NCI-H187 treated with DMSO at 0.1 percent for 48 hours (cell line): ENCODE data around the gene COL26A1.

Experiments
- DNase-seq: peaks from one replicate; lab custom pipeline; 2025; lab: John Stamatoyannopoulos, UW

The COL26A1 gene

DNA sequence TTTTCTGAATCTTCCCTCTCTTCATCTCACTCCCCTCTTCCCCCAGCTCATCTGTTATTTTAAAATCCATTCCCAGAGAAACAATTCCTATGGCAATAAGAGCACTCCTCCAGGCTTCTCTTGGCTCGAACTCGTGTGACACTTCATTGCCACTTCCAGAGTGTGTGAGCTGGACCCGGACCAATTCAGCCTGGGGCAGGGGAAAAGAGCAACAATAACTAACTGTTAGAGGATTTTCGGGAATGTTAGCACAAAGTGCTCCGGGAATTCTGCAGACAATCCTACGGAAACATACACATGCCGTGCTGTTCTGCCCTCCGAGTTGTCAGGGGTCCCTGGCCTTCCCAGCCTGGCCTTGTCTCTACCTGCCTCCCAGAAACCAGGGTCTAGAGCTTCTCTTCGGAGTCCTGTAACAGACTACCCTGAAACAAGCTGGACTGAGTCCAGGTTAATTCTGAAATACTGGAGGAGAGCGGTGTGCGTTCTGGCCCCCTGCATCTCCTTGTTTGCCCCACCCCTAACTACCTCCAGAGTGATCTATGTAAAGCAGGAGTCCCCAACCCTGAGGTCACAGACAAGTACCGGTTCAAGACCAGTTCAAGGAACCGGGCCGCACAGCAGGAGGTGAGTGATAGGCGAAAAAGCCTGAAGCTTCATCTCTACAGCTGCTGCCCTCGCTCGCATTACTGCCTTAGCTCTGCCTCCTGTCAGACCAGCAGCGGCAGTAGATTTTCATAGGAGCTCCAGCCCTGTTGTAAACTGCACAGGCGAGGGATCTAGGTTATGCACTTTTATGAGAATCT lies 11.3 kb downstream of the COL26A1 start:
- no peak for DNase-seq

DNA sequence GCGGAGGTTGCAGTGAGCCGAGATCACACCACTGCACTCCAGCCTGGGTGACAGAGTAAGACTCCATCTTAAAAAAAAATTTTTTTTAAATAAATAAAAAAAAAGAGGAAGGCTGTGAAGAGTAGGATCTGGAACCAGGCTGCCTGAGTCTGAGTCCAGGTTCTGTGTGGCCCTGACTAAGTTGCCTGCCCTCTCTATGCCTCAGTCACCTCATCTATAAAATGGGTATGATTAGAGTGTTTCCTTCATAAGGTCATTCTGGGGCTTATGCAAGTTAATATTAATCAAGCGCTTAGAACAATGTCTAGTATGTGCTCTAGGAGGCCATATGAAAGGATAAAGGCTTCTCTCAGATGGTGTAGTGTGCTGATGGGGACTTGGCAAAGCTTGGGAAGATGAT lies 12.3 kb downstream of the COL26A1 start:
- DNase-seq = no peak

DNA sequence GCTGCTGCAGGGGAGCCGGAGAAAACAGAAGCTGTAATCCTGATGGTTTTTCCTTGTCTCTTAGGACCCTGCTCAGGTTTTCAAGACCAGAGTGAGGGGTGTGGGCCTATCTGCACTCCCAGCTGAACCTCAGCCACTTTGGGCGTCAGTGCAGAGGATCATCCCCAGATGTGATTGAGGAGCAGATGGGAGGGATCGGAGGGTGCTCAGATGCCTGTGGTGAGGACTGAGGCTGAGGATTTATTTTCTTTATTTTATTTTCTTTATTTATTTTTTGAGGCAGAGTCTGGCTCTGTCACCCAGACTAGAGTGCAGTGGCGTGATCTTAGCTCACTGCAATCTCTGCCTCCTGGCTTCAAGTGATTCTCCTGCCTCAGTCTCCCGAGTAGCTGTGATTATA lies 13.9 kb downstream of the COL26A1 start:
- DNase-seq = no peak

DNA sequence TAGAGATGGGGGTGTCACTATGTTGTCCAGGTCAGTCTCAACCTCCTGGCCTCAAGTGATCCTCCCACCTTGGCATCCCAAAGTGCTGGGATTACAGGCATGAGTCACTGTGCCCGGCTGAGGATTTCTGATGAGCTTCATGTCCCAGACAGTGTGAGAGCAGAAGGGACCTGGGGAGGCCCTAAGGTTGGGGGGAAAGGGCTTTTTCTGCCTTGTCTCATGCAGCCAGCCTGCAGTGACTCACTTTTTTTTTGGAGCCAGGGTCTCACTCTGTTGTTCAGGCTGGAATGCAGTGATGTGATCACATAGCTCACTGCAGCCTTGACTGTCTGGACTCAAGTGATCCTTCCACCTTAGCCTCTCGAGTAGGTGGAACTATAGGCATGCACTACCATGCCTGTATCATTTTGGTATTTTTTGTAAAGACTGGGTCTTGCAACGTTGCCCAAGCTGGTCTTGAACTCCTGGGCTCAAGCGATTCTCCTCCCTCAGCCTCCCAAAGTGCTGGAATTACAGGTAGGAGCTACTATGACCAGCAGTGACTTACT lies 14.6 kb downstream of the COL26A1 start:
- DNase-seq = no peak

DNA sequence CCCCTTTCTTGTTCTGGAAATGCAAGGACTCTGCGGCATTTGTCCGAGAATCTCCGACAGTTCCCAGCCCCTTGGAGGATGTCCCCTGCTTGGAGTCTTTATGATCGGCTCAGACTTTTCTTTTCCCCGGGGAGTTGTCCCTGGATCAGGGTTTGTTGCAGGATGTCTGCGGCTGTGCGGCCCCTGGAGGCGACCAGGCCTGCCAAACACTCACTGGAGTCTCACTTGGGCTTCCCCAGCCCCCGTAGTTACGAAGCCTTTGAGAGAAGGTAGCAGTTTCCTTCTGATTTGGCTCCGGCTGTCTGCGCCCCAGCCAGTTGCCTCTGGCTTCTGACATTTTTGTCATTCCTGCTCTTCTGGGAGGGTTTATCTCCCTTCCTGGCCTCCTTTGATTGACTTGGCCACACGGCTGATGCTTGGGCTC lies 16.1 kb downstream of the COL26A1 start:
- DNase-seq = no peak

DNA sequence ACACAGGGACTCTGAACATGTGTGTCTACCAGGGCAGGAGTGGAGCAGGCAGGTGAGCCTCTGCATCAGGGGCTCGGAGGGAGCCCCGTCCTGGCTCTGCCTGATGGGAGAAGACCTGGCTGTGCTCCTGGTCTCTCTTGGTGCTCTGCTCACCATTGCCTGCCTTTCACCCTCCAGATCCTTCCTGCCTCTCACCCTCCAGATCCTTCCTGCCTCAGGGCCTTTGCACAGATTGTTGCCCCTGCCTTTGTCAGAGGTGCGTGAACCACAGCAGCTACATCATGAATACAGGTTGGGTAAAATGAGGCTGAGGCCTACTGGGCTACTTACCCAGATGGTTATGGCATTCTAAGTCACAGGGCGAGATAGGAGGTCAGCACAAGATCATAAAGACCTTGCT lies 16.6 kb downstream of the COL26A1 start:
- DNase-seq = no peak

DNA sequence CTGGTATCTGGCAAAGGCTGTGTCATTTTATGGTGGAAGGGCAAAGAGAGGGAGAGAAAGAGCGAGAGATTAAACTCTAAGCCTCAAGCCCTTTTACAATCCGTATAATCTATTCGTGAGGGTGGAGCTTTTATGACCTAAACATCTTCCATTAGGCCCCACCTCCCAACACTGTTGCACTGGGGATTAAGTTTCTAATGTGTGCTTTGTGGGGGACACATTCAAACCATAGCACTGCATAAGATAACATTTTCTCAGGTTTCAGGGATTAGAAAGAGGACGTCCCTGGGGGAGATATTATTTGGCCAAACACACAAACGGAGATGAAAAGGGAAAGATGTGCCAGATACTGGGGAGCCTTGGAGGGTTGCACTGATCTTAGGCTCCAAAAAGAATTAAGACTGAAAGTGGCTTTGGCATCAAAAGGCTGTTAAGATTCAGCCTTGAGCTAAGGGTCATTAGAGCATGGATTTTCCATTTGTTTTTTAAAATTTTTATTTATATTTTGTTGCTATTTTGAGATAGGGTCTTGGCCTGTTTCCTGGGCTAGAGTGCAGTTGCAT lies 19.0 kb downstream of the COL26A1 start:
- no peak for DNase-seq

DNA sequence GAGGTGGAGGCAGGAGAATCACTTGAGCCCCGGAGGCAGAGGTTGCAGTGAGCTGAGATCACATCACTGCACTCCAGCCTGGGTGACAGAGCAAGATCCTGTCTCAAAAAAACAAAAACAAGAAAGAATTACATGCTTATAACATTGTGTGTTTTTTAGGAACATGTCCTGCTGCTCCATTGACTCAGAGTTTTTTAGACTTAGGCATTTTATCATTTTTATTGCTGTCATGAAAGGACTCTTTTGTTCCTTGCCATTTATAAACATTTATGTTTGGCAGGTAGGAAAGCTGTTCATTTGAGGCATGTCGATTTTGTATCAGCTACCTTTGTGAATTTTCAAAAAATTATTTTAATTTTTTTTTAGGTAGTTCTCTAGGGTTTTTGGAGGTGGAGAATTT lies 20.3 kb downstream of the COL26A1 start:
- DNase-seq = no peak

DNA sequence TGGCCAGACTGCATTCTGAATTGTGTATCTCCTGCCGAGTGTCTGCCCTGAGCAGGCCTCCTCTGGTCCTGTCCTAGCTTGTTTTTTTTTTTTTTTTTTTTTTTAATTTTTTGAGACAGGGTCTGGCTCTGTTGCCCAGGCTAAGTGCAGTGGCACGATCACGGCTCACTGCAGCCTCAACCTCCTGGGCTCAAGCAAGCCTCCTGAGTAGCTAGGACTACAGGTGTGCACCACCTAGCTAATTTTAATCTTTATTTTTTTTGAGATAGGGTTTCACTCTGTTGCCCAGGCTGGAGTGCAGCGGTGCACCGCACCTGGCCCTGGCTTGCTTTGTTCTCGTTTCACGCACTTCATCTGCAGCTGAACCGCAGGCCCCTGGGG lies 23.5 kb downstream of the COL26A1 start:
- no peak for DNase-seq

DNA sequence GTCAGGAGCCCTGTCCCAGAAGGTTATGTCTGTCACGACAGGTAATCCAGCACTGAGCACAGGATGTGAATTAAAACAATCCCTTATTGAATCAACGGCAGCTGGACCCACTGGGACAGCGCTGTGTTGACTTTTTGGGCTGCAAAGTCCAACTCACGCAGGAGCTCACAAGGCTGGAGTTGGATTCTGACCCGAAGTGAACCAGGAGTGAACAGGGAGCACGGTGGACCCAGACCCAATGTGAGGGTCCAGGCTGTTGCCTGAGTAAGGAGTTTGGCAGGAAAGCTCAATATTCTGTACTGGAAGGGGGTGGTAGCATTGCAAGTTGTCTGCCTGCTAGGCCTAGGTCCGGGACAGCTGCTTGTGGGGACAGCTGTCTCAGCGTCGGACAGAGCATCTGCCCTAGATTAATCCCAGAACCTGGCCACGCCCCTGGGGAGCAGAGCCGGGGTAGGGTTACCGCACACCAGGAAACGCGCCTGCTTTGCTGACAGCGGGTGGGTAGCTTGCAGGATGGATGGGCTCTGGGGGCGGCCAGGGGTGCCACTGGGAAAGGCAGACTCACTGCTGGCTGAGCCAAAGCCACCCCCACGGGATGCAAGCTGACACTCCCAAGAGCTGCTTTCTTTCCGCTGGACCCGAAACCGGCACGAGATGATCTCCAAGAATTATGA lies 24.0 kb downstream of the COL26A1 start:
- DNase-seq = no peak

DNA sequence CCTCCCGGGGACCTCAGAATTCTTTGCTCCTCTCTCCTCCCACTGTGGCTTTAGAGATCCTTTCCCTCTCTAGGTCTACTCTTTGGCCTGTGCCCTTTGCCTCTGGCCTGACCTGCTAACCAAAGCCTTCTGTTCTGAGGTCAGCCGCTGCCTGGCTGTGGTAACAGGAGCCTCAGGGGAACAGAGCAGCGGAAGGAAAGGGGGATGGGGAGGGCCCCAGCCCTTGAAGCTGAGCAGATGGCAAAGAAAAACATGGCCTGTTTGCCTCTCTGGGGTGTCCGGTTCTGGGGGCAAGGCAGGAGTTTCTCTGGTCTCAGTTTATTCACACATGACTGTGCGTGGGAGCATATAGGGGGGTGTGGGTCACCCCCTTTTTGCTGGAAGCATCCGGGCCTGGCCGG lies 28.2 kb downstream of the COL26A1 start:
- no peak for DNase-seq

DNA sequence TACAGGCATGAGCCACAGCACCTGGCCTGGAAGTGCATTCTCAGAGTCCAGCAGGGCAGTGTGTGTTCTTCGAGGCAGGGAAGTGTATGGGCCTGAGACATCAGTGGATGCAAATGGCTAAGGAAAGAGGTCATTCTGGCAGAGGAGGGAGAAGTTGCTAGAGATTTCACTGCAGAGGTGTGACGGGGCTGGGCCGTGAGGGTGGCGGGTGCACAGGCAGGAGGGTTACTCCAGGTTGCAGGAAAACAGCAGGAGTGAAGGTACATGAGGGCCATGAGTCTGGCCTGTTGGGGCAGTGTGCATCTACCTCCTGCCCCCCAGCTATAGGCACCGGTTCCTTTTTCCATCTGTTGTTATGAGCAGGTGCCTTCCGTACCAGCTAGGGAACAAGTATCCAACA lies 29.3 kb downstream of the COL26A1 start:
- no peak for DNase-seq

DNA sequence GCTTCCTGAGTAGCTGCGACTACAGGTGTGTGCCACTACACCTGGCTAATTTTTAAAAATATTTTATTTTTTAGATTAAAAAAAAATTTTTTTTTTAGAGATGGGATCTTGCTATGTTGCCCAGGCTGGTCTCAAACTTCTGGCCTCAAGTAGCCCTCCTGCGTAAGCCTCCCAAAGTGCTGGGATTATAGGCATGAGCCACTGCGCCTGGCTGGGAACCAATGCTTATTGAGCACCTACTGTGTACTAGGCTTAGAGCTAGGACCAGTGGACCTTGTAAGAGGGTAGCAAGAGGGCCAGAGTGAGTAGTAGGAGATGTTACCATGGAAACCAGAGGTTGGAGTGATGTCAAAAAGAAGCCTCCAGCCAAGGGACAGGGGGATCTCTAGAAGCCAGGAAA lies 31.2 kb downstream of the COL26A1 start:
- DNase-seq = no peak

DNA sequence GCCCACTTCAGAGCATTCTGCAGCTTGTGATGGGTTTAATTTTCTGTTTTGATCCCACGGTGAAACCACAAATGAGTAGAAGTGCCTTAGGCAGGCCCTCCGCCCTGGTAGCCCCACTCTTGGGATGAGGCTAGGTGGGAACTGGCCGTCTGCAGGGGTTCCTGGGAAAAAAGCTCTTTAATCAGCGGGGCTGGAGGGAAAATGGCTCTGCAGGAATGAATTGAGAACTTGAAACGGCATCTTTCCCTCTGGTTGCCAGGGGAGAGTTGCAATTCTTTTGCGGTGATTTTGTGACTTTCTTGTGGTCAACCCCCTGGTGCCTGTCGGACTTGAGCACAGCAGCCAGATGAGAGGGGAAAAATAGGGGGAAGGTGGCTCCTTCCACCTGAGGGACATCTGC lies 32.7 kb downstream of the COL26A1 start:
- no peak for DNase-seq

DNA sequence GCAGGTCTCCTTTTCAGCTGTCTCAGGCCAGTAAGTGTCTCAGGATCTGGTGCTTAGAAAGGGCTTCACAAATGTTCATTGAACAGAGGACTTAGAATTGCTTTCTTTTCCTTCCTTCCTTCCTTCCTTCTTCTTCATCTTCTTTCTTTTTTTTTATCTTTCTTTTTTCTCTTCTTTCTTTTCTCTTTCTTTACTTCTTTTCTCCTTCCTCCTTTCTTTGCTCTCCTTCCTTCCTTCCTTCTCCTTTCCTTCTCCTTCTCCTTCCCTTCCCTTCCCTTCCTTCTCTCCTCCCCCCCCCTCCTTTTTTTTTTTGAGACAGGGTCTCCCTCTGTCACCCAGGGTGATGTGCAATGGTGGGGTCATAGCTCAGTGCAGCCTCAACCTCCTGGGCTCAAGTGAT lies 34.6 kb downstream of the COL26A1 start:
- no peak for DNase-seq

DNA sequence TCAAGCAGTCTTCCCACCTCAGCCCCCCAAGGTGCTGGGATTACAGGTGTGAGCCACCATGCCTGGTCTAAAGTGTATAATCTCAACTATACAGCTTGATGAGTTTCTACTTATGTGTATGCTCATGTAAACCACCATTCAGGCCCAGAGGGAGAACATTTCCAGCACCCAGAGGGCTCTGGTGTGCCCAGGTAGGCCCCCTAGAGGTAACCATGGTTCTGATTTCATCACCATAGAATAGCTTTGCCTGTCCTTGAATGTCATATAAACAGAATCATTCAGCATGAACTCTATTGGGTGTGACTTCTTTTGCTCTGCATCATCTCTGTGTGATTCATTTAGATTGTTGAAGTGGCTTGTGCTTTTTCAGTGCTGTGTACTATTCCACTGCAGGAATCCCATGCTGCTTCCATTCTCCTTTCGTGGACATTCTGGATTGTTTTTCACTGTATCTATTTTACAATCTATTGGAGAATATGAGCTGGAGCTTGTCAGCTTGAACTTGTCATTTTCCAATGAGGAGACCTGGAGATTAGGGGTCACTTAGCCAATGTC lies 35.2 kb downstream of the COL26A1 start:
- no peak for DNase-seq

DNA sequence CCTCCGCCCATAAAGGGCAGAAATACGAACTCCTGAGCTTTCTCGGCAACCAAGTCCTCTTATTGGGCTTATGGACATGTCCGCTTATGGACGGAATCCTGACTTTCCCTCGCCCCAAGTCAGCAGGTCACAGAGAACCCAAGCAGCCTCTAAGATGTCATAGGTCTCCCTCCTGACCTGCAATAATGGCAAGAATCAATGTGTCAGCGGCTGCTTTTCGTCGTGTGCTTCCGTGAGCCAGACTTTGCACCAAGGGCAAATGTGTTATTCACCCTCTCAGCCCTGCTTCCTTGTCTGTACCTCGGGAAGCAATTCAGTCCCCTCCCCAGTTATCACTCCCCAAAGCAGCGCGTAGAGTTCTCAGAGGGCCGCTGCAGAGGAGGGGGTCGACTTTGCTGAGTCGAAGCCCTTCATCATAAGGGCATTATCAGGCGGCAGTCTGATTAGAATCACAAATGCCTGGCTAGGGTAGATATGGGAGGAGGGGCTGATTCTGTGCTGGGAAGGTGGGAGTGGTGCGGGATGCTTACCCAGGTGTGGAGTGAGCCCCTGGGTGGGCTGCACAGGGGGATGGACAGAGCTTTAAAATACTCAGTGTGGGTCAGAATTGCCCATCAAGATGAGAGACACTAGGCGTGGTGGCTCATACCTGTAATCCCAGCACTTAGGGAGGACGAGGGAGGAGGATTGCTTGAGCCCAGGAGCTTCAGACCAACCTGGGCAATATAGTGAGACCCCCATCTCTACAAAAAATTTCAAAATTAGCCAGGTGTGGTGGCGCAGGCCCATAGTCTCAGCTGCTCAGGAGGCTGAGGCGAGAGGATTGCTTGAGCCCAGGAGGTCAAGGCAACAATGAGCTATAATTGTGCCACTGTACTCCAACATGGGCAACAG lies 36.0 kb downstream of the COL26A1 start:
- no peak for DNase-seq

DNA sequence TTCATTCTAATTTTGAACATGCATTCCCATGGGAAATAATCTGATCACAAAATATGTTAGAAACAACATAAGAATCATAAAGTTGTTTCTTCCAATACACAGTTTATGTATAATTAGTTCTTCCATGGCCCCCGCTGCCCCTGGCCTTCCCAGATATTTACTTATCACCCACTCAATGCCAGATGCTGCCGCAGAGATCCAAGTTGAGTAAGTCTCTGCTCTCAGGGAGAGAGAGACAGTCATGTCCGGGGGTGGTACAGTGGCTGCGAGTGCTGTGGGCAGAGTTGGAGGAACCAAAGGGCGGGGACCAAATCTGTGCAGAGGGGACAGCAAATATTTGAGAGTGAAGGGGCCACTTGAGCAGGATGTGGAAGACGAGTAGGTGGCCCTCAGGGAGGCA lies 37.1 kb downstream of the COL26A1 start:
- DNase-seq = no peak

DNA sequence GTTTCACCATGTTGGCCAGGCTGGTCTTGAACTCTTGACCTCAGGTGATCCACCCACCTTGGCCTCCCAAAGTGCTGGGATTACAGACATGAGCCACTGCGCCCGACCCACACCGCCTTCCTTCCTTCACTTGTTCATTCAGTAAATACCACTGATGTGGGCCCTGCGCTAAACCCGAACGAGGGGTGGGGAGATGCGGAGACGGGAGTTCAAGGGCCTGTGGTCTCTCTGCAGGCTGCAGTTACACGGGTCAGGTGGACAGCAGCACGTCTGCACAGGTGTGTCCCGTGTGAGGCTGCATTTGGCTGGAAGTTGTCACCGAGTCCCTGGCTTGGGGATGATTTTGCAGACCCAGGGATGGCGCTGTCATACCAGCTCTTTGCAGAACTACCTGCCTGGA lies 38.1 kb downstream of the COL26A1 start:
- no peak for DNase-seq

DNA sequence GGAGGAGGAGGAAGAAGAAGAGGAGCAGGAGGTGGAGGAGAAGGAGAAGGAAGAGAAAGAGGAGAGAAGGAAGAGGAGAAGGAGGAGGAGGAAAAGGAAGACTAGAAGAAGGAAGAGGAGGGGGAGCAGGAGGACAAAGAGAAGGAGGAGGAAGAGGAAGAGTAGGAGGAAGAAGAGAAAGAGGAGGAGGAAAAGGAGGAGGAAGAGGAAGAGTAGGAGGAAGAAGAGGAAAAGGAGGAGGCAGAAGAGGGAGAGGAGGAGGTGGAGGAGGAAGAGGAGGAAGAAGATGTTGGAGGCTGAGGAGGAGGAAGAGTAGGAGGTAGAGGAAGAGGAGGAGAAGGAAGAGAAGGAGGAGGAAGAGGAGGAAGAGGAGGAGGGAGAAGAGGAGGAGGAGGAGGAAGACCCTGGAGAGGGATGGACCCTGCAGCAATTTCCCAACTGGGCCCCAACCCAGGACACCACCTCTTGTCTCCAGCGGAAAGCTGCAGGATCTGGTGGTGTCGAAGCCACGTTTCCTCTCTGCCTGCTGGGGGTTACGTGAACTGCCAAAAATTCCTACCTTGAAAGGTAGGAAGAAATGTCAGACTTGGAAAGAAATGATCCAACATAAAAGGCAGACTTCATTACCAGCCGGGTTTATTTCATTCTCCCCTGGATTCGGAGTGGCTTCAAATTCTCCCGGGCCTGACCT lies 38.9 kb downstream of the COL26A1 start:
- DNase-seq = no peak

DNA sequence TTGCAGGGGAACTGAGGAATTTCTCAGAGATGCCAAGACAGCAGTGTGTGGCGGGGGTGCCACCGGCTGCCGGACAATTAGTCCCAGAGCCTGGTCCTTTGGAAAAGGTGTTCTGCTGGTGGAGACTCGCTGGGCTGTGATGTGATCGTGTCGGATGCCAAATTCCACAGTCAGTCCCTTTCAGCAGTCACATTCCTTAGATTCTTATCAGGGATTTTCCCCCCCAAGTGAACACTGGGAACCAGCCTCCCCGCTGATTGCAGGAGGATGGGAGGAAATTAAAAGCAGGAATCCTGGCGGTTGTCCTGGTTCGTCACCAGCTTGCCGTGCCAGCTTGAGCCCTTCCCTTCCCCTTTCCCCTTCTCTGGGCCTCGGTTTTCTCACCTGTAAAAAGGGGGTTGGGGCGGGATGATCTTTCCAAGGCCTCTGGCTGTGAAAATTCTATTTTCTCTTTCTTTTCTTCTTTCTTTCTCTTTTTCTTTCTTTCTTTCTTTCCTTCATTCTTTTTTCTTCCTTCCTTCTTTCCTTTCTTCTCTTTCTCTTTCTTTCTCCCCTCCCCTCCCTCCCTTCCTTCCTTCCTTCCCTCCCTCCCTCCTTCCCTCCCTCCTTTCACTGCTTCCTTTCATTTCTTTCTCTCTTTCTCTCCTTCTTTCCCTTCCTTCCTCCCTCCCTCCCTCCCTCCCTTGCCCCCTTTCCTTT lies 39.6 kb downstream of the COL26A1 start:
- DNase-seq = no peak
